NCI-H82 treated with DMSO at 0.1 percent for 48 hours (cell line): ENCODE results near the gene HPF1.
"Not testable (repeated sequence)": the region's sequence is repeated elsewhere in the genome, so short reads cannot be mapped to it uniquely, and the experiment has no call there.

Source experiments
- DNase-seq: peaks from one replicate; lab custom pipeline; 2025; ENCODE audit not compliant: unreplicated experiment; lab: John Stamatoyannopoulos, UW

Gene HPF1

GRCh38 chr4:169757575-169758184, at the start of gene HPF1:
Gene HPF1 (minus strand): TSS chr4:169757944. CDS start chr4:169757877, 67 bp downstream.
- DNase-seq, result peak; percentile 83

- DNase-seq, result not testable (repeated sequence)
These were observed 49.0 kb upstream of the HPF1 start for GRCh38 chr4:169806770-169807169.

GRCh38 chr4:169803413-169803812, 45.7 kb upstream of the HPF1 start:
- no peak for DNase-seq

- no peak for DNase-seq
These were observed 45.1 kb upstream of the HPF1 start for GRCh38 chr4:169802873-169803272.

GRCh38 chr4:169800541-169800940, 42.8 kb upstream of the HPF1 start:
- DNase-seq, result no peak

- DNase-seq, result no peak
These were observed 41.5 kb upstream of the HPF1 start for GRCh38 chr4:169799260-169799659.

- DNase-seq, result no peak
These were observed 37.8 kb upstream of the HPF1 start for GRCh38 chr4:169795585-169795984.

GRCh38 chr4:169791527-169792156, 33.9 kb upstream of the HPF1 start:
- DNase-seq, result peak; percentile 38

GRCh38 chr4:169791062-169791461, 33.3 kb upstream of the HPF1 start:
- no peak for DNase-seq

- DNase-seq, result no peak
These were observed 17.0 kb upstream of the HPF1 start for GRCh38 chr4:169774466-169775445.

GRCh38 chr4:169773889-169774288, 16.1 kb upstream of the HPF1 start:
- no peak for DNase-seq

- DNase-seq, result not testable (repeated sequence)
These were observed 13.9 kb upstream of the HPF1 start for GRCh38 chr4:169771556-169772080.

- no peak for DNase-seq
These were observed 12.7 kb upstream of the HPF1 start for GRCh38 chr4:169770416-169770815.

GRCh38 chr4:169768385-169768784, 10.6 kb upstream of the HPF1 start:
- no peak for DNase-seq

GRCh38 chr4:169766741-169767140, 9.0 kb upstream of the HPF1 start:
- no peak for DNase-seq

- DNase-seq, result no peak
These were observed 8.1 kb upstream of the HPF1 start for GRCh38 chr4:169765835-169766234.

- no peak for DNase-seq
These were observed 4.1 kb upstream of the HPF1 start for GRCh38 chr4:169761846-169762245.

- no peak for DNase-seq
These were observed 738 bp upstream of the HPF1 start for GRCh38 chr4:169758401-169758962.

- no peak for DNase-seq
These were observed 671 bp downstream of the HPF1 start for GRCh38 chr4:169756971-169757574.

- no peak for DNase-seq
These were observed 12.5 kb downstream of the HPF1 start for GRCh38 chr4:169745291-169745690.

GRCh38 chr4:169744601-169745000, 13.1 kb downstream of the HPF1 start:
- no peak for DNase-seq
